Hepatocyte (in vitro differentiated cells): Measurements from ENCODE around the gene LINC00305. TPM values are rescaled to one million over a fixed set of nuclear protein-coding genes. Genes with fewer than 3 reads are reported as not detected.

Experiments used
- DNase-seq: peaks from one replicate; pipeline ENCODE4 v3.0.0-alpha.2; 2016; ENCODE audit warnings: low spot score
- H2AFZ ChIP-seq: fragments of 200-600 bp; sonication (generic); 2 replicates; pipeline ENCODE4 v1.6.0; 2016; ENCODE audit warnings: antibody characterized with exemption, mild to moderate bottlenecking
- H3K27ac ChIP-seq: fragments of 200-600 bp; sonication (generic); 2 replicates; pipeline ENCODE4 v1.5.1; 2016; ENCODE audit warnings: mild to moderate bottlenecking
- H3K27me3 ChIP-seq: fragments of 200-600 bp; sonication (generic); 2 replicates; pipeline ENCODE4 v1.6.1; 2016
- H3K36me3 ChIP-seq: fragments of 200-600 bp; sonication (generic); replicated peaks from 2 replicates; pipeline ENCODE4 v1.5.1; 2016; ENCODE audit warnings: low read depth; ENCODE audit not compliant: insufficient read depth
- H3K4me1 ChIP-seq: fragments of 200-600 bp; sonication (generic); 2 replicates; pipeline ENCODE4 v1.5.1; 2016; ENCODE audit warnings: mild to moderate bottlenecking, moderate library complexity; ENCODE audit not compliant: insufficient read depth
- H3K4me2 ChIP-seq: fragments of 200-600 bp; sonication (generic); 2 replicates; pipeline ENCODE4 v1.6.0; 2016
- H3K4me3 ChIP-seq: fragments of 200-600 bp; sonication (generic); 2 replicates; pipeline ENCODE4 v1.5.1; 2016; ENCODE audit warnings: mild to moderate bottlenecking
- H3K79me2 ChIP-seq: fragments of 200-600 bp; sonication (generic); 2 replicates; pipeline ENCODE4 v1.6.0; 2017; ENCODE audit warnings: mild to moderate bottlenecking
- H3K9me2 ChIP-seq: fragments of 200-600 bp; sonication (generic); replicated peaks from 2 replicates; pipeline ENCODE4 v1.6.0; 2017; ENCODE audit warnings: mild to moderate bottlenecking; ENCODE audit not compliant: insufficient read depth
- H3K9me3 ChIP-seq: fragments of 200-600 bp; sonication (generic); 2 replicates; pipeline ENCODE4 v1.5.1; 2016; ENCODE audit warnings: low read depth, mild to moderate bottlenecking
- H4K20me1 ChIP-seq: fragments of 200-600 bp; sonication (generic); 2 replicates; pipeline ENCODE4 v1.6.0; 2016; ENCODE audit warnings: mild to moderate bottlenecking; ENCODE audit not compliant: insufficient read depth, poor library complexity, severe bottlenecking
- CTCF ChIP-seq: fragments of 200-600 bp; sonication (generic); IDR thresholded peaks from 2 replicates; pipeline ENCODE4 v1.5.1; 2016; ENCODE audit warnings: antibody characterized with exemption, mild to moderate bottlenecking; ENCODE audit not compliant: poor library complexity
- EZH2 ChIP-seq: fragments of 200-600 bp; sonication (generic); IDR thresholded peaks from 2 replicates; pipeline ENCODE4 v1.6.1; 2016; ENCODE audit warnings: antibody characterized with exemption, mild to moderate bottlenecking, borderline replicate concordance
- EZH2phosphoT487 ChIP-seq: fragments of 200-600 bp; sonication (generic); IDR thresholded peaks from one replicate; pipeline ENCODE4 v1.6.1; 2018; ENCODE audit warnings: antibody characterized with exemption, mild to moderate bottlenecking, low read depth, moderate library complexity; ENCODE audit not compliant: unreplicated experiment, severe bottlenecking
- WGBS: methylation state at CpG from one replicate; pipeline ENCODE4 v1.1.6; 2016; ENCODE audit warnings: low lambda C conversion rate; ENCODE audit errors: missing lambda C conversion rate; 5-methylcytosine and 5-hydroxymethylcytosine counted together
- polyA plus RNA-seq: library from polyadenylated mRNA; unstranded; fragments of >200 nt; fragmentation: Nextera tagmentation; extraction: Ambion mirVana; gene quantifications from 2 replicates; pipeline ENCODE4 v1.2.1, GENCODE V29; 2016
- total RNA-seq: library from RNA; depleted of rRNA; stranded (reverse); fragments of >200 nt; gene quantifications from 2 replicates; pipeline ENCODE4 v1.2.3, GENCODE V29; 2014

LINC00305 gene
- total and polyA plus RNA-seq, 2 experiments from 2014 or later, result 0.30 to 1.9 TPM

- no peak overlapping the region for H3K27ac ChIP-seq
- H3K27me3 ChIP-seq, result no peaks in the 10 kb centered on the region
- H3K9me2 ChIP-seq, result no peaks in the 10 kb centered on the region
- DNase-seq, result no peak
- no peaks in the 10 kb centered on the region for H3K9me3 ChIP-seq
- WGBS, result 88% methylated on average over 4 of the region's 4 CpGs
- no peak for TF ChIP-seq EZH2phosphoT487
- no peak for TF ChIP-seq EZH2
- TF ChIP-seq CTCF, result no peak
- H2AFZ ChIP-seq, result no peak overlapping the region
- H4K20me1 ChIP-seq, result no peaks in the 10 kb centered on the region
- H3K36me3 ChIP-seq, result no peaks in the 10 kb centered on the region
- no peaks in the 10 kb centered on the region for H3K4me1 ChIP-seq
- H3K79me2 ChIP-seq, result no peaks in the 10 kb centered on the region
- H3K4me3 ChIP-seq, result no peak overlapping the region
- H3K4me2 ChIP-seq, result no peak overlapping the region
Observed at GRCh38 chr18:64164883-64165282, 16.0 kb upstream of the LINC00305 start.

DNA sequence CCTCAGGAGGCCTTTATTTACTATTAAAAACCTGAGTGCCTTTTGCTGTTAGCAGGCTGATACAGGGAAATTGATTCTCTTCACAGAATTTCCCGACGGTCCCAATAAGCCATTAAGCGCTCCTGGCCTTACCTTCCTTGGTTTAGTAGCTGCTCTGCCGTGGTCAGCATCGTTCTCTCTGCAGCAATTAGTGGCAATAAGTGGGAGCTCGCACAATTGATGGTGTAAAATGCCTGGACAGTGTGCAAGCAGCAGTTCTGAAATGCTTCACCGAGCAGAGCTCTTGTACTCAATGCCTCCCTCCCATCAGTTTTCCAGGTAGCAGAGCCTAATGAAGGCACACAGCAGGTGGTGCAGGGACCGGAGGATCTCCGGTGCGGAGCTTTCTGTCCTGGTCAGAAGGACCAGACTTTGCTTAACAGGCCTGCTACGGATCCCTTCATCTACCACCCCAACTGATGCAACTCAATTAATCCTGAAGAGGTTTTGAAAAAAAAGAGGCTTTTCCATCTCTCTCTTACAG, 1.1 kb upstream of the LINC00305 start:
- Histone ChIP-seq H3K4me3 (no peak overlapping the region), H3K9me2 (no peaks in the 10 kb centered on the region), H3K4me1 (no peaks in the 10 kb centered on the region), H3K4me2 (no peak overlapping the region), H3K79me2 (no peaks in the 10 kb centered on the region), H3K36me3 (no peaks in the 10 kb centered on the region), H3K27ac (no peak overlapping the region), H2AFZ (no peak overlapping the region), H4K20me1 (no peaks in the 10 kb centered on the region), H3K27me3 (no peaks in the 10 kb centered on the region), H3K9me3 (no peaks in the 10 kb centered on the region)
- TF ChIP-seq EZH2phosphoT487 (no peak), EZH2 (no peak), CTCF (no peak)
- no peak for DNase-seq
- WGBS, result 83% methylated on average over 11 of the region's 11 CpGs

DNA sequence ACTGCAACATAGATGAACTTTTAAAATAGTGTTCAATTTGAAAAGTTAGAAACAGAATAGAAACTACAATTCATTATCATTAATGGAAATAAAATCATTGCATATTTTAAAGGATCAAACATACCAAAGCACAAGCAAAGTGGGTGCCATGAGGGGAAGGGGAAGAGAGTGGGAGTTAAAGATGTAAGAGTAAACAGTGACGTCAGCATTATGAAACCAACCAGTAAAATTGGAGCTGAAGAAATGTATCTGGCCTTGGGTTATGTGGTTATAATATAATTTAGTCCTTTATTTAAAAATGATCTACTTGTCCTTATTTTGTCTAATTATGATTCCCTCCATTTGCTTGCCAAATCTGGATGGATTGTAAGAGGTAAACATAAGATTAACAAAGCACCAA, 6.0 kb downstream of the LINC00305 start:
- Histone ChIP-seq H3K4me2 (no peak overlapping the region), H3K9me2 (no peaks in the 10 kb centered on the region), H3K4me1 (no peaks in the 10 kb centered on the region), H3K79me2 (no peaks in the 10 kb centered on the region), H4K20me1 (no peaks in the 10 kb centered on the region), H2AFZ (no peak overlapping the region), H3K27me3 (no peaks in the 10 kb centered on the region), H3K4me3 (no peak overlapping the region), H3K27ac (no peak overlapping the region), H3K36me3 (no peaks in the 10 kb centered on the region), H3K9me3 (no peaks in the 10 kb centered on the region)
- no peak for TF ChIP-seq EZH2phosphoT487
- TF ChIP-seq CTCF, result no peak
- no peak for TF ChIP-seq EZH2
- WGBS, result 96% methylated on average over 1 of the region's 1 CpG
- DNase-seq, result no peak

DNA sequence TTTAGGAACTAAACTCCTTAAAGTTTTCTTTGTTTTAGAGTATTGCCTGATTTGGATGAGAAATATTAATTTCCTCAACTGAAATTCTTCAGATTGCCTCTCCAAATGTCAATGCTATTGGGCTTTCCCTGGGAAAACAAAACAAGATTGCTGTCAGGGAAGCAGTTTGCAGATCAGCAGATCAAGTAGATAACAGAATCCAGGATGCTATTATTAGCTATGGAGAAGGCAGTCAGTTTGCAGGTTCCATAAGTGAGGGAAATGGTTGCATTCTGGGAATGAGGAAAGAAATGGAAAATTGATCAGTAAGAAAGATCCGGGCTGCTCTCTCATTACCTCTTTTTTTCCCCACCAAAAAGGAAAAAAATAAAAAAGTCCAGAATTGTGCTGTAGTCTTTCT, 11.0 kb downstream of the LINC00305 start:
- 87% methylated on average over 1 of the region's 1 CpG for WGBS
- Histone ChIP-seq H3K4me3 (no peak overlapping the region), H3K4me1 (no peaks in the 10 kb centered on the region), H2AFZ (no peak overlapping the region), H3K4me2 (no peak overlapping the region), H3K36me3 (no peaks in the 10 kb centered on the region), H3K79me2 (no peaks in the 10 kb centered on the region), H3K9me2 (no peaks in the 10 kb centered on the region), H3K9me3 (no peaks in the 10 kb centered on the region), H4K20me1 (no peaks in the 10 kb centered on the region), H3K27me3 (no peaks in the 10 kb centered on the region), H3K27ac (no peak overlapping the region)
- DNase-seq, result no peak
- TF ChIP-seq EZH2, result no peak
- no peak for TF ChIP-seq EZH2phosphoT487
- no peak for TF ChIP-seq CTCF
